ENCODE data around the gene LARP6. TPM values are rescaled to one million over a fixed set of nuclear protein-coding genes. Genes with fewer than 3 reads are reported as not detected.

LARP6 gene
- total and polyA plus RNA-seq, 2 of the 13 experiments (the other 11 are each of a cell fraction or from before 2014, with no cell fraction given) = 2.9 to 8.2 TPM

DNA sequence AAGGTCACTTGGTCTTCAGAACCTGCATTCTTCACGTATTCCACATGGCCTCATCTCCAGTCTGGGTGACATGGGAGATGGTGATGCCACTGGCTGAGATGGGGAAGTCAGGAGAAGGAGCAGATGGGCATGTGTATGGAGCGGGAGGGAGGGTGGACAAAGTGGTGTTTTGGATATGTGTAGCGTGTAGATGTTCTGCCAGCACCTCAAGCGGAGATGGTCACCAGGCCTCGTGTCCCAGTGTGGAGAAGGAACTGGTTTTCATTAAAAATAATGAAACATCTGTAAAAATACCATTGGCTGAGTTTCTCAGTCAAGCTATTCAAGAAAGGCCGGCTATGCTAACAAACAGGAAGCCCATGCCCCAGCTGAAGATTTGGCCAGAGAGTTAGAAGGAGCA lies 26.2 kb downstream of the LARP6 start:
- Histone ChIP-seq H4K20me1 (ENCODE audit: insufficient read depth, low read length) (no peaks in the 10 kb centered on the region), H3K4me1 (ENCODE audit: insufficient read depth, low read length) (peaks cover 17% of the 10 kb centered on the region; the same call in 1 of the 2 replicates), H3K27ac (ENCODE audit: extremely low read length, insufficient read depth, low read length) (no peak overlapping the region), H3K36me3 (replicated peaks in 1 of 2; ENCODE audit: control insufficient read depth in 1 of 2, insufficient read depth in 2 of 2, low read length in 2 of 2) (no peaks in the 10 kb centered on the region), H3K4me3 (replicated peaks in 1 of 3; ENCODE audit: insufficient read depth in 1 of 3, low read depth in 2 of 3, low read length in 3 of 3) (no peak overlapping the region), H3K9me3 (ENCODE audit: low read length) (no peaks in the 10 kb centered on the region), H3K9ac (ENCODE audit: insufficient read depth, low read depth, low read length) (no peak overlapping the region), H2AFZ (ENCODE audit: low read length) (no peak overlapping the region), H3K27me3 (ENCODE audit: control insufficient read depth in 1 of 2, insufficient read depth in 2 of 2, low read length in 2 of 2) (no peaks in the 10 kb centered on the region), H3K4me2 (ENCODE audit: low read depth, low read length) (no peak overlapping the region), H3K79me2 (ENCODE audit: insufficient read depth, low read length) (no peaks in the 10 kb centered on the region)
- ChIA-PET POLR2A (no interaction called here), CTCF (ENCODE audit: low intra/inter-chr PET ratio, low total read pairs) (no interaction called here)
- intact Hi-C loops (cut with micrococcal nuclease; ENCODE audit: unreplicated experiment) = no loop called here
- FAIRE-seq = no peak
- TF ChIP-seq FLYWCH1 (CRISPR knock-in tag; IDR thresholded peaks at IDR 0.05) (no peak), ZNF333 (CRISPR knock-in tag; IDR thresholded peaks at IDR 0.05; ENCODE audit: borderline replicate concordance) (no peak), JARID2 (CRISPR knock-in tag; IDR thresholded peaks at IDR 0.05; ENCODE audit: insufficient replicate concordance) (no peak), HES4 (CRISPR knock-in tag; IDR thresholded peaks at IDR 0.05; ENCODE audit: borderline replicate concordance) (no peak), PHF21A (CRISPR knock-in tag; IDR thresholded peaks at IDR 0.05) (no peak)
- TF ChIP-seq, protein P1, sequence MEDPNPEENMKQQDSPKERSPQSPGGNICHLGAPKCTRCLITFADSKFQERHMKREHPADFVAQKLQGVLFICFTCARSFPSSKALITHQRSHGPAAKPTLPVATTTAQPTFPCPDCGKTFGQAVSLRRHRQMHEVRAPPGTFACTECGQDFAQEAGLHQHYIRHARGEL (CRISPR knock-in tag; IDR thresholded peaks at IDR 0.05) = no peak
- TF ChIP-seq, protein P2, sequence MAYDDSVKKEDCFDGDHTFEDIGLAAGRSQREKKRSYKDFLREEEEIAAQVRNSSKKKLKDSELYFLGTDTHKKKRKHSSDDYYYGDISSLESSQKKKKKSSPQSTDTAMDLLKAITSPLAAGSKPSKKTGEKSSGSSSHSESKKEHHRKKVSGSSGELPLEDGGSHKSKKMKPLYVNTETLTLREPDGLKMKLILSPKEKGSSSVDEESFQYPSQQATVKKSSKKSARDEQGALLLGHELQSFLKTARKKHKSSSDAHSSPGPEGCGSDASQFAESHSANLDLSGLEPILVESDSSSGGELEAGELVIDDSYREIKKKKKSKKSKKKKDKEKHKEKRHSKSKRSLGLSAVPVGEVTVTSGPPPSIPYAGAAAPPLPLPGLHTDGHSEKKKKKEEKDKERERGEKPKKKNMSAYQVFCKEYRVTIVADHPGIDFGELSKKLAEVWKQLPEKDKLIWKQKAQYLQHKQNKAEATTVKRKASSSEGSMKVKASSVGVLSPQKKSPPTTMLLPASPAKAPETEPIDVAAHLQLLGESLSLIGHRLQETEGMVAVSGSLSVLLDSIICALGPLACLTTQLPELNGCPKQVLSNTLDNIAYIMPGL (CRISPR knock-in tag; IDR thresholded peaks at IDR 0.05; ENCODE audit: borderline replicate concordance in 1 of 2, low read depth in 1 of 2) = no peak
- TF ChIP-seq, protein P3, sequence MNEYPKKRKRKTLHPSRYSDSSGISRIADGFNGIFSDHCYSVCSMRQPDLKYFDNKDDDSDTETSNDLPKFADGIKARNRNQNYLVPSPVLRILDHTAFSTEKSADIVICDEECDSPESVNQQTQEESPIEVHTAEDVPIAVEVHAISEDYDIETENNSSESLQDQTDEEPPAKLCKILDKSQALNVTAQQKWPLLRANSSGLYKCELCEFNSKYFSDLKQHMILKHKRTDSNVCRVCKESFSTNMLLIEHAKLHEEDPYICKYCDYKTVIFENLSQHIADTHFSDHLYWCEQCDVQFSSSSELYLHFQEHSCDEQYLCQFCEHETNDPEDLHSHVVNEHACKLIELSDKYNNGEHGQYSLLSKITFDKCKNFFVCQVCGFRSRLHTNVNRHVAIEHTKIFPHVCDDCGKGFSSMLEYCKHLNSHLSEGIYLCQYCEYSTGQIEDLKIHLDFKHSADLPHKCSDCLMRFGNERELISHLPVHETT (CRISPR knock-in tag; conservative IDR thresholded peaks at IDR 0.05) = no peak
- TF ChIP-seq, protein P4, sequence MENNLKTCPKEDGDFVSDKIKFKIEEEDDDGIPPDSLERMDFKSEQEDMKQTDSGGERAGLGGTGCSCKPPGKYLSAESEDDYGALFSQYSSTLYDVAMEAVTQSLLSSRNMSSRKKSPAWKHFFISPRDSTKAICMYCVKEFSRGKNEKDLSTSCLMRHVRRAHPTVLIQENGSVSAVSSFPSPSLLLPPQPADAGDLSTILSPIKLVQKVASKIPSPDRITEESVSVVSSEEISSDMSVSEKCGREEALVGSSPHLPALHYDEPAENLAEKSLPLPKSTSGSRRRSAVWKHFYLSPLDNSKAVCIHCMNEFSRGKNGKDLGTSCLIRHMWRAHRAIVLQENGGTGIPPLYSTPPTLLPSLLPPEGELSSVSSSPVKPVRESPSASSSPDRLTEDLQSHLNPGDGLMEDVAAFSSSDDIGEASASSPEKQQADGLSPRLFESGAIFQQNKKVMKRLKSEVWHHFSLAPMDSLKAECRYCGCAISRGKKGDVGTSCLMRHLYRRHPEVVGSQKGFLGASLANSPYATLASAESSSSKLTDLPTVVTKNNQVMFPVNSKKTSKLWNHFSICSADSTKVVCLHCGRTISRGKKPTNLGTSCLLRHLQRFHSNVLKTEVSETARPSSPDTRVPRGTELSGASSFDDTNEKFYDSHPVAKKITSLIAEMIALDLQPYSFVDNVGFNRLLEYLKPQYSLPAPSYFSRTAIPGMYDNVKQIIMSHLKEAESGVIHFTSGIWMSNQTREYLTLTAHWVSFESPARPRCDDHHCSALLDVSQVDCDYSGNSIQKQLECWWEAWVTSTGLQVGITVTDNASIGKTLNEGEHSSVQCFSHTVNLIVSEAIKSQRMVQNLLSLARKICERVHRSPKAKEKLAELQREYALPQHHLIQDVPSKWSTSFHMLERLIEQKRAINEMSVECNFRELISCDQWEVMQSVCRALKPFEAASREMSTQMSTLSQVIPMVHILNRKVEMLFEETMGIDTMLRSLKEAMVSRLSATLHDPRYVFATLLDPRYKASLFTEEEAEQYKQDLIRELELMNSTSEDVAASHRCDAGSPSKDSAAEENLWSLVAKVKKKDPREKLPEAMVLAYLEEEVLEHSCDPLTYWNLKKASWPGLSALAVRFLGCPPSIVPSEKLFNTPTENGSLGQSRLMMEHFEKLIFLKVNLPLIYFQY (CRISPR knock-in tag; IDR thresholded peaks at IDR 0.05; ENCODE audit: borderline replicate concordance) = no peak
- in situ Hi-C loops (cut with HindIII; ENCODE audit: extremely low pct_ligation_motif_present, low pct_unique_long_range_greater_than_20kb) = loop anchor here (10.0 kb wide), 1 partner anchor 47 kb away; no protein-coding TSS in a partner anchor
- WGBS (ENCODE audit: low lambda C conversion rate) = 75% methylated on average over 6 of the region's 6 CpGs
- BruUV-seq (replicated peaks) = no TSS peak
- no peak for DNase-seq (ENCODE audit: low spot score)
- no peak for ATAC-seq
